Measurements from ENCODE around the gene TRIM28.
A peak's percentile ranks its signal among the peaks of the same experiment; 100 is the strongest.
"Not testable (repeated sequence)": the region's sequence is repeated elsewhere in the genome, so short reads cannot be mapped to it uniquely, and the experiment has no call there.

The TRIM28 gene

DNA sequence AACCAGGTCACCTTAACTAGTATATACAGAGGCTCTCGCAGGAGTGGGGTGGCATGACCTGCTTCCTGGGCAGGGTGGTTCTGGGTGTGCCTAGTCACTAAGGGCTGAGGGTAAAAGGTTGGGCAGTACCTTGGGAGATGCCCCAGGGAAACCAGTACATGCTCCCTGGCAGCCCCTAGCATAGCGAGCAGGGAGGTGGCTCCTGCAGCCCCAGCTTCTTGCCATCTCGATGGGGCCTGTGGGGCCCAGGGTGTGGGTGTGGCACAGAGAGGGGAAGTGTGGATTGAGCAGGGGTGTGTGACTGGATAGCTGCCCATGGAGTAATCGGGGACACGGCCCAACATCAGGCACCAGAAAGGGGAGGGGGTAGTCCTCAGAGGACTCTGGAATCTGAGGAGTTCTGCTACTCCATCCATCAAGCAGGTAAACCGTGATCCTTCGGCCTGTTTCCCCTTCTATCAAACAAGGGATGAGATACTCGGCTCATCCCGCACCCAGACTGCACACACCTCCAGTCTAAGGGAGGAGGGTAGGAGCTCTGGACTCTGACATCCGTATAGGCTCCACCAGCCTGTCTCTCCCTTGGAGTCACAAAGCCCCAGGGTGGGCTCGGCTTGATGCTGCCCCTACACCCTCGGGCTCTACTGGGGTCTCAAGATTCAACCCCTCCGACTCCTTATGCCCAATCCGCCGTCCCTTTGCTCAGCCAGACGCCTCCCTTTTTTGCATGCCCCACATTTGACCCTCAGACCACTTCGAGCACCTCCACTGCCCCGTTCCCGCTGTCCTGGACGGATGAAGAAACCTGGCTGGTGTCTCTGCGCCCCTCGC lies 25.4 kb upstream of the TRIM28 start:
- peak overlapping the region; percentile 85 for H3K4me3 ChIP-seq (ENCODE audit: low read depth, low read length)

DNA sequence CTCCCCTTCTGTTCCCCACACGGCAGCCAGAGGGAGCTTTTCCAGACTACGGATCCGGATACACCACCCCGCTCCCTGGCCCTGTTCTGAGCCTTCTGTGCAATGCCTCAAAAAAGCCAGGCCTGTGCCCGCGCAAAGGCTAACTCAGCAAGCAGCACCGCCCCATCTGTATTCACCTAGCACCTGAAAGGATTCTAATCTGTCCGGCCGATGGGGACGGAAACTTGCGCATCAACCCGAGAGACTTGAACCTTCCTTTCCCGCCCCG lies 24.8 kb upstream of the TRIM28 start:
- peak overlapping the region; percentile 85 for H3K4me3 ChIP-seq (ENCODE audit: low read depth, low read length)

DNA sequence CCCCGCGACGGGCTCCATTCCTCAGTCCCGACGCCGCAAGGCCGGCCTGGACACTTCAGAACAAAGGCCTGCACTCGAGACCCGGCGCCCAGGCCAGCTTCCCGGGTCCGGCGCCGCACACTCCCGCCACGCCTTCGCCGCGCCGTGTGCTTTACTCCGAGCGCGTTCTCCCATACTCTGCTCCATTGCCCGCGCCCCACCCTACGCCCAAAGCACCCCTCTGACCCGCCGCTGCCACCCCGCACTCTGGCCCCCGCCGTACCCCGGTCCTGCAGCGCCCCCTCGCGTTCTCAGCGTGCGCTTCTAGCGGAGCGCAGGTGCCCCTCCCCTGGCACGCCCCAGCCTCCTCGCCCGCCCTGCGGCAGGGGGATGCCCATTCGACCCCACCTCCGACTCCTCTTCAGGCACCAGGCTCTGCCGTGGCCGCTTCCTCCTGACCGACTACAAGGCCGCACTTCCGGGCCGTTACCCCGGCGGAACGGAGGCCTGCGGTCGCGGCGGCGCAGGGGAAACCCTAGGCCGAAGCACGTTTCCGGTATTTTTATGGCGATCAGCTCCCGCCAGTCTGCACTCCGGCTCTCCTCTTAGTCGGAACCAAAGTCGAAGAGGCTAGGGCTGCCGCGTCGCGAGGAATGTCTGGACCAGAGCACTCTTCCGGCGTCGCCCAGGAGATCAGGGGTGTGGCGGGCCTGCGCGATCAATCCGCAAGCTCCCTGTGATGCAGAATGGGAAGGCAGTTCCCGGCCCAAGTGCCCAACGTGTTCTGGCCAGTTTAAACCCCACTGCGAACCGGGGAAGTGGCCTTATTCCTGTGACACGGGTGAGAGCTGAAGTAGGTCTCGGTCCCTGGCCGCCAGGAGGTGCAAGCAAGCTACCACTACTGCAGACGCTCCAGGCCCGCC lies 24.3 kb upstream of the TRIM28 start, which contains the start of gene ZBTB45:
Gene ZBTB45, minus strand, starts transcription at position 456 of the 902 bp plus-strand sequence. CDS start 2,137 bp downstream, outside the sequence.
- H3K4me3 ChIP-seq (ENCODE audit: low read depth, low read length): peak within 1 kb of the TSS; percentile 85

GRCh38 chr19:58520257-58520599 lies 23.6 kb upstream of the TRIM28 start:
- H3K4me3 ChIP-seq (ENCODE audit: low read depth, low read length): peak overlapping the region; percentile 85

DNA sequence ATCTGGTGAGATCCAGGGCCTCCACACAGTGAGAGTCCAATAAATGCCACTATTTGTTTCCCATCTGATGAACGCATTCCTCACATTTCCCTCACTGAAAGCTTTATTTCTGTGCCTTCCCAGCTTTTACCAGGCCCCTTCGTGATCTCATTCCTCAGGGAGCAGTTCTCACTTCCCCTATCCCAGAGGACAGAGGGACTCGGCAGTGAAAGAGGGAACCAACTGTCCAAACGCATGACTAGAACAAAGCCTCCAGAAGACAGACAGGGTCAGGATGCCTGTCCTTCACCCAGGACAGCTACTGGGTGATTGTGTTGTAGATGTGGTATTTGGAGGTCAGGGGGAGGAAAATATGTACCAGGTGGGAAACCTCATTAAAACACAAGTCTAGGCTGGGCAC lies 22.2 kb upstream of the TRIM28 start:
- no peak overlapping the region for H3K4me3 ChIP-seq (ENCODE audit: low read depth, low read length)

GRCh38 chr19:58522709-58523108 lies 21.2 kb upstream of the TRIM28 start:
- no peak overlapping the region for H3K4me3 ChIP-seq (ENCODE audit: low read depth, low read length)

DNA sequence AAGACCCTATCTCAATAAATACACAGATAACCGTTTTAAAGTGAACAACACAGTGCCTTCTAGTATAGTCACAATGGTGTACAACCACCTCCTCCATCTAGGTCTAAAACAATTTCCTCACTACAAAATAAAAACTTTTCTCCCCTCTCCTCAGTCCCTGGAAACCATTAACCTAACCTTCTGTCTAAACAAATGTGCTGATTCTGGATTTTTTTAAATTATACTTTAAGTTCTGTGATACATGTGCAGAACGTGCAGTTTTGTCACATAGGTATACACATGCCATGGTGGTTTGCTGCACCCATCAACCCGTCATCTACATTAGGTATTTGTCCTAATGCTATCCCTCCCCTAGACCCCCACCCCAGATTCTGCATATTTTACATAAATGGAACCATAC lies 14.5 kb upstream of the TRIM28 start:
- no peak overlapping the region for H3K4me3 ChIP-seq (ENCODE audit: low read depth, low read length)

DNA sequence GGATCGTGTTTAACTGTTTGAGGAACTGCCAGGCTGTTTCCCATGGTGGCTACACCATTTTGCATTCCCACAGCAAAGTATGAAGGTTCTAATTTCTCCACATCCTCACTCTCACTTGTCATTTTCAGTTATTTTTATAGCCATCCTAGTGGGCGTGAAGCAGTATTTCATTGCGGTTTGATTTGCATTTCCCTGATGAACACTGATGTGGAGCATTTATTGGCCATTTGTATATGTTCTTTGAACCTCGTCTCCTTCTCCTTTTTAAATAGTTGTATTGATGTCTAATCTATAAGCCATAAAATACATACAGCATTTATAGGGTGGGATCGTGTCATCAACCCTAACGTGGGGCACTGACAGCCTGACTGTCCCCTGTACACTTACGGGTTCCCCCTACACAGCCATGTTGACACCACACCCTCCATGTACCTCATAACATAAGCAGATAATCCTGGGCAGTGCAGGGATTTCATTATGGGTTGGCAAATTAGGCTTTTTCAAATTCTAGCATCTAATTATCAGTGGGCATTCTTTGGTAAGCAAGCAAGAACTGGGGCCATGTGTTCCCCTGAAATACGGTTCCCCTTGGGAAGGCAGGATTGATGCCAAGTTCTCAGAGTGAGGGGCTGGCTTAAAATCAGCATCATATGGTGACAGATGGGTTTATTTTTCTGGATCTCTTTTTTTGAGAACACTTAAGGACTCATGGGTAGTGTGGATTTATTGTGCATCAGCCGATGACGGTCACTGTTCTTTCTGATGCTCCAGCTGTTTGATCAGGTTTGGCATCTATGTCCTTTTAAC lies 12.6 kb upstream of the TRIM28 start:
- no peak overlapping the region for H3K4me3 ChIP-seq (ENCODE audit: low read depth, low read length)

DNA sequence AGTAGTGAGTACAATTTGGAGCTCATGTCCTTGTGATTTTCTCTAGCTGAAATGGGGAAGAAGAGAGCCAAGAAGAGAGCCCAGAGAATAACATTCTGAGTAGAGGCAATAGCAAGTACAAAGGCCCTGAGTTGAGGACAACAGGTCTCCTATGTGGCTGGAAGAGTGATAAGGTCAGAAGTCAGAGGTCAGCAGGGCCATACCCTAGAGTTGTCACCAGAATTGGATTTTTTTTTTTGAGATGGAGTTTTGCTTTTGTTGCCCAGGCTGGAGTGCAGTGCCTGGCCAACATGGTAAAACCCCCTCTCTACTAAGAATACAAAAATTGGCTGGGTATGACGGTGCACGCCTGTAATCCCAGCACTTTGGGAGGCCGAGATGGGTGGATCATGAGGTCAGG lies 8.0 kb upstream of the TRIM28 start:
- no peak overlapping the region for H3K4me3 ChIP-seq (ENCODE audit: low read depth, low read length)

- no peak overlapping the region for H3K4me3 ChIP-seq (ENCODE audit: low read depth, low read length)
These were observed 6.7 kb upstream of the TRIM28 start for GRCh38 chr19:58536852-58537798.

GRCh38 chr19:58538257-58539168 lies 5.4 kb upstream of the TRIM28 start:
- peak overlapping the region; percentile 21 for H3K4me3 ChIP-seq (ENCODE audit: low read depth, low read length)

- H3K4me3 ChIP-seq (ENCODE audit: low read depth, low read length): peak overlapping the region; percentile 21
These were observed 4.7 kb upstream of the TRIM28 start for GRCh38 chr19:58539169-58539559.

DNA sequence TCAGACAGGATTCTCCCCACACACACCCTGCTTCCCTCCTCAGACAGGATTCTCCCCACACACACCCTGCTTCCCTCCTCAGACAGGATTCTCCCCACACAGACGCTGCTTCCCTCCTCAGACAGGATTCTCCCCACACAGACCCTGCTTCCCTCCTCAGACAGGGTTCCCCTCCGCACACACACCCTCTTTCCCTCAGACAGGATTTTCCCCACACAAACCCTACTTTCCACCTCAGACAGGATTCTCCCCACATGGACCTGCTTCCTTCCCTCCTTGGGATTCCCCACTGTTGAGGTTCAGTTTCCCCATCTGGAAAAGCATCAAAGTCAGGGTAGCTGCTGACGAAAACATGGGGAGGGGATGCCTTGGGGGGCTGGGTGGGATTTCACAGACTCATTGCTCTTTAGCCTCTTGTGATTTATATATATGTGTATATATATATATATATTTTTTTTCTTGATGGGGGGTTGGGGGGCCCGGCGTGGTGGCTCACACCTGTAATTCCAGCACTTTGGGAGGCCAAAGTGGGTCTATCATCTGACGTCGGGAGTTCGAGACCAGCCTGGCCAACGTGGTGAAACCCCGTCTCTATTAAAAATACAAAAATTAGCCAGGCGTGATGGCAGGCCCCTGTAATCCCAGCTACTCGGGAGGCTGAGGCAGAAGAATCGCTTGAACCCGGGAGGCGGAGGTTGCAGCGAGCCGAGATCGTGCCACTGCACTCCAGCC lies 1.1 kb upstream of the TRIM28 start:
- not testable (repeated sequence) for H3K4me3 ChIP-seq (ENCODE audit: low read depth, low read length)

GRCh38 chr19:58544591-58545285 lies 874 bp downstream of the TRIM28 start:
- H3K4me3 ChIP-seq (ENCODE audit: low read depth, low read length): peak overlapping the region; percentile 89

DNA sequence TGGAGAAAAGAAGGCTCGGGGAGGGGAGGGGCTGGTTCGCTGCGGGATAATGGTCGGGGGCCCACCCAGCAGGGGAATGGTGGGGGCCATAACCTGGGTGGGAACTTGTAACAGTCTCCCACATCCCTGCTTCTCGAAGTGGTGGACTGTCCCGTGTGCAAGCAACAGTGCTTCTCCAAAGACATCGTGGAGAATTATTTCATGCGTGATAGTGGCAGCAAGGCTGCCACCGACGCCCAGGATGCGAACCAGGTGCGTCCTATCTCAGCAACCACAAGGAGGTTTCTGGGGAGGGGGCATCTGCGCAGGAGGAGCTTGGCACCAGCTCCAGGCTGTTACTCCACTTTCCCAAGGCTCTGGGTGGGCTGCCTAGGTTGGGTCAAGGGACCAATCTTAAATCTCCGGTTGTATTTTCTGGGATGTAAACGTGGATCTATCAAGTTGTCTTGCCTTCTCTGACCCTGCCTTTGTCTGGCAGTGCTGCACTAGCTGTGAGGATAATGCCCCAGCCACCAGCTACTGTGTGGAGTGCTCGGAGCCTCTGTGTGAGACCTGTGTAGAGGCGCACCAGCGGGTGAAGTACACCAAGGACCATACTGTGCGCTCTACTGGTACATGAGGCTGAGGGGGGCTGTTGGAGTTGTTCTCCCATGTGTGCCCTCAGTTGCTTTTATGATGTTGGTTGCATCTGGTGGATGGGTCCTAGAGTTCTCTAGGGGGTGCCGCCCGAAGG lies 1.6 kb downstream of the TRIM28 start:
- peak overlapping the region; percentile 89 for H3K4me3 ChIP-seq (ENCODE audit: low read depth, low read length)

DNA sequence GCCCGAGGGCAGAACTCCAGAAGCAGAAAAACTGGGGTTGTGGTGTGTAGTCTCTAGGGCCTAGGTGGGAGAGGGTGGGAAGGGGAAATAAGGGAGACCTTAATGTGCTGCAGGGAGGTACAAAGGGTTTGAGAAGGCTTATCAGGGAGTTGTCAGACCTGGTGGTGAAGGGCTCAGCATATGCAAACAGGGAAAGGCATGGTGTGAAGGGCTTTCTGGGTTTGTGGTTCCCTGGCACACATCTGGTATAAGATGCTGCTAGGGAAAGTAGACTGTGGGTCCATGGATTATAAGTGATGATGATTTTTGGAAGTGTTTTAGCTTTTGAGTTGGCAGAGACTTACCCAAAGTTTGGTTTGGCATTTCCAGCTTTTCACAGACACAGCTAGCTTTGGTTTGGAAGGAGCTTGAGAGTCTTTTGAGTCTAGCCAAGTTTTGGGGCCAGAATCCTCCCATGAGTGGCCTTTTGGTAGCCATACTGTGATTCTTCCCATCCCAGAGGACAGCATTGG lies 2.2 kb downstream of the TRIM28 start:
- H3K4me3 ChIP-seq (ENCODE audit: low read depth, low read length): peak overlapping the region; percentile 89

All from iPS-11a (cell line).